Measurements from ENCODE around the gene TSC22D3. TPM values are rescaled to one million over a fixed set of nuclear protein-coding genes. Genes with fewer than 3 reads are reported as not detected.

Gene TSC22D3
- polyA plus RNA-seq, 1 experiment: 34.7 TPM

- Histone ChIP-seq H3K4me3 (ENCODE audit: low read depth, low read length) (no peak overlapping the region), H3K36me3 (ENCODE audit: control insufficient read depth, insufficient read depth, low read length) (no peaks in the 10 kb centered on the region), H3K27me3 (ENCODE audit: control insufficient read depth, insufficient read depth, low read length) (no peaks in the 10 kb centered on the region; the same call in 1 of the 2 replicates)
- ChIA-PET POLR2A (no interaction called here), CTCF (interaction anchor here (0.6 kb wide), 1 partner anchor 588 kb away, joined by 3 read pairs; no protein-coding TSS in a partner anchor)
- no peak for DNase-seq (ENCODE audit: low read depth)
- TF ChIP-seq CTCF (IDR thresholded peaks at IDR 0.05; ENCODE audit: insufficient read depth, low read depth, low read length): no peak
Measured at GRCh38 chrX:107760304-107761077, 15.1 kb downstream of the TSC22D3 start.

GRCh38 chrX:107758231-107758766, 17.3 kb downstream of the TSC22D3 start:
- no peak for TF ChIP-seq CTCF (IDR thresholded peaks at IDR 0.05; ENCODE audit: insufficient read depth, low read depth, low read length)
- DNase-seq (ENCODE audit: low read depth): no peak
- no peaks in the 10 kb centered on the region for H3K36me3 ChIP-seq (ENCODE audit: control insufficient read depth, insufficient read depth, low read length)
- H3K27me3 ChIP-seq (ENCODE audit: control insufficient read depth, insufficient read depth, low read length): 0 out of 2 replicates have a peak, but pooled peaks cover 1% of the 10 kb centered on the region
- H3K4me3 ChIP-seq (ENCODE audit: low read depth, low read length): no peak overlapping the region
- ChIA-PET CTCF (interaction anchor here (0.6 kb wide), 1 partner anchor 19 kb away, joined by 5 read pairs; the partner anchor contains the start of gene NCBP2L), POLR2A (no interaction called here)

GRCh38 chrX:107755721-107756120, 19.9 kb downstream of the TSC22D3 start:
- no peak for TF ChIP-seq CTCF (IDR thresholded peaks at IDR 0.05; ENCODE audit: insufficient read depth, low read depth, low read length)
- ChIA-PET CTCF (no interaction called here), POLR2A (no interaction called here)

GRCh38 chrX:107753187-107753586, 22.4 kb downstream of the TSC22D3 start:
- H3K27me3 ChIP-seq (ENCODE audit: control insufficient read depth, insufficient read depth, low read length): 0 out of 2 replicates have a peak, but pooled peaks cover 1% of the 10 kb centered on the region
- no peak for DNase-seq (ENCODE audit: low read depth)
- CTCF ChIA-PET: no interaction called here
- H3K4me3 ChIP-seq (ENCODE audit: low read depth, low read length): no peak overlapping the region
- no peak for TF ChIP-seq CTCF (IDR thresholded peaks at IDR 0.05; ENCODE audit: insufficient read depth, low read depth, low read length)
- POLR2A ChIA-PET: no interaction called here
- no peaks in the 10 kb centered on the region for H3K36me3 ChIP-seq (ENCODE audit: control insufficient read depth, insufficient read depth, low read length)

More at GRCh38 chrX:107755721-107756120, 19.9 kb downstream of the TSC22D3 start:
- DNase-seq (ENCODE audit: low read depth): no peak
- no peaks in the 10 kb centered on the region for H3K36me3 ChIP-seq (ENCODE audit: control insufficient read depth, insufficient read depth, low read length)
- 0 out of 2 replicates have a peak, but pooled peaks cover 1% of the 10 kb centered on the region for H3K27me3 ChIP-seq (ENCODE audit: control insufficient read depth, insufficient read depth, low read length)
- no peak overlapping the region for H3K4me3 ChIP-seq (ENCODE audit: low read depth, low read length)

- TF ChIP-seq CTCF (IDR thresholded peaks at IDR 0.05; ENCODE audit: insufficient read depth, low read depth, low read length): no peak
- DNase-seq (ENCODE audit: low read depth): no peak
- POLR2A ChIA-PET: no interaction called here
- CTCF ChIA-PET: no interaction called here
- Histone ChIP-seq H3K27me3 (ENCODE audit: control insufficient read depth, insufficient read depth, low read length) (0 out of 2 replicates have a peak, but pooled peaks cover 1% of the 10 kb centered on the region), H3K4me3 (ENCODE audit: low read depth, low read length) (no peak overlapping the region), H3K36me3 (ENCODE audit: control insufficient read depth, insufficient read depth, low read length) (no peaks in the 10 kb centered on the region)
Measured at GRCh38 chrX:107752714-107753113, 22.9 kb downstream of the TSC22D3 start.

Measured in BJ (cell line).